HUES48 (cell line): Measurements from ENCODE around the gene CFAP410.

Experiments used
- H3K27ac ChIP-seq: one replicate; pipeline ENCODE4 v1.7.0; 2013; ENCODE audit warnings: low read depth, low read length, inconsistent platforms
- H3K27me3 ChIP-seq: 2 replicates; pipeline ENCODE4 v1.6.1; 2013; ENCODE audit warnings: mild to moderate bottlenecking, low read length; ENCODE audit not compliant: control insufficient read depth, insufficient read depth
- H3K36me3 ChIP-seq: 2 replicates; pipeline ENCODE4 v1.6.1; 2013; ENCODE audit warnings: low read length; ENCODE audit not compliant: control insufficient read depth, insufficient read depth
- H3K4me1 ChIP-seq: 2 replicates; pipeline ENCODE4 v1.6.1; 2013; ENCODE audit warnings: mild to moderate bottlenecking, low read length; ENCODE audit not compliant: control insufficient read depth, insufficient read depth
- H3K4me3 ChIP-seq: 2 replicates; pipeline ENCODE4 v1.5.1; 2013; ENCODE audit warnings: mild to moderate bottlenecking, low read depth, low read length
- H3K9ac ChIP-seq: 2 replicates; pipeline ENCODE4 v1.6.1; 2013; ENCODE audit warnings: mild to moderate bottlenecking, low read depth, low read length, moderate library complexity
- H3K9me3 ChIP-seq: 2 replicates; pipeline ENCODE4 v1.6.1; 2013; ENCODE audit warnings: low read length; ENCODE audit not compliant: control insufficient read depth, insufficient read depth

CFAP410 gene

GRCh38 chr21:44377201-44377921, 38.2 kb upstream of the CFAP410 start:
- Histone ChIP-seq H3K4me1 (no peaks in the 10 kb centered on the region), H3K9me3 (peaks cover 6% of the 10 kb centered on the region; the same call in 1 of the 2 replicates), H3K4me3 (no peak overlapping the region), H3K27ac (no peak overlapping the region), H3K9ac (no peak overlapping the region), H3K36me3 (no peaks in the 10 kb centered on the region), H3K27me3 (no peaks in the 10 kb centered on the region)

GRCh38 chr21:44376606-44377005, 37.4 kb upstream of the CFAP410 start:
- Histone ChIP-seq H3K27ac (no peak overlapping the region), H3K9ac (no peak overlapping the region), H3K4me1 (no peaks in the 10 kb centered on the region), H3K36me3 (no peaks in the 10 kb centered on the region), H3K27me3 (no peaks in the 10 kb centered on the region), H3K4me3 (no peak overlapping the region), H3K9me3 (peaks cover 6% of the 10 kb centered on the region; the same call in 1 of the 2 replicates)

GRCh38 chr21:44375761-44376241, 36.6 kb upstream of the CFAP410 start:
- H3K4me1 ChIP-seq: no peaks in the 10 kb centered on the region
- no peak overlapping the region for H3K4me3 ChIP-seq
- H3K9ac ChIP-seq: no peak overlapping the region
- H3K27ac ChIP-seq: no peak overlapping the region
- H3K27me3 ChIP-seq: peaks cover 2% of the 10 kb centered on the region; the same call in 1 of the 2 replicates
- no peaks in the 10 kb centered on the region for H3K36me3 ChIP-seq
- peaks cover 6% of the 10 kb centered on the region; the same call in 1 of the 2 replicates for H3K9me3 ChIP-seq

- H3K27me3 ChIP-seq: peaks cover 8% of the 10 kb centered on the region
- H3K36me3 ChIP-seq: no peaks in the 10 kb centered on the region
Observed at GRCh38 chr21:44375281-44375651, 36.1 kb upstream of the CFAP410 start.

GRCh38 chr21:44374601-44375280, 35.6 kb upstream of the CFAP410 start:
- no peak overlapping the region for H3K4me3 ChIP-seq
- no peaks in the 10 kb centered on the region for H3K36me3 ChIP-seq
- peaks cover 3% of the 10 kb centered on the region; the same call in 1 of the 2 replicates for H3K4me1 ChIP-seq
- no peak overlapping the region for H3K27ac ChIP-seq
- H3K9me3 ChIP-seq: peaks cover 6% of the 10 kb centered on the region; the same call in 1 of the 2 replicates
- H3K9ac ChIP-seq: no peak overlapping the region
- peaks cover 10% of the 10 kb centered on the region for H3K27me3 ChIP-seq

More at GRCh38 chr21:44375281-44375651, 36.1 kb upstream of the CFAP410 start:
- H3K4me3 ChIP-seq: no peak overlapping the region
- no peak overlapping the region for H3K27ac ChIP-seq
- peaks cover 6% of the 10 kb centered on the region; the same call in 1 of the 2 replicates for H3K9me3 ChIP-seq
- peaks cover 1% of the 10 kb centered on the region; the same call in 1 of the 2 replicates for H3K4me1 ChIP-seq
- H3K9ac ChIP-seq: no peak overlapping the region

- Histone ChIP-seq H3K4me1 (peaks cover 3% of the 10 kb centered on the region; the same call in 1 of the 2 replicates), H3K27ac (no peak overlapping the region), H3K9ac (no peak overlapping the region), H3K27me3 (peaks cover 10% of the 10 kb centered on the region), H3K4me3 (no peak overlapping the region), H3K9me3 (peaks cover 6% of the 10 kb centered on the region; the same call in 1 of the 2 replicates), H3K36me3 (no peaks in the 10 kb centered on the region)
Observed at GRCh38 chr21:44372616-44373015, 33.4 kb upstream of the CFAP410 start.

GRCh38 chr21:44371596-44371995, 32.4 kb upstream of the CFAP410 start:
- Histone ChIP-seq H3K4me1 (peaks cover 3% of the 10 kb centered on the region; the same call in 1 of the 2 replicates), H3K9ac (no peak overlapping the region), H3K27me3 (peaks cover 10% of the 10 kb centered on the region), H3K36me3 (no peaks in the 10 kb centered on the region), H3K4me3 (no peak overlapping the region), H3K9me3 (peaks cover 6% of the 10 kb centered on the region; the same call in 1 of the 2 replicates), H3K27ac (no peak overlapping the region)

- Histone ChIP-seq H3K27me3 (peaks cover 10% of the 10 kb centered on the region), H3K36me3 (no peaks in the 10 kb centered on the region), H3K4me3 (no peak overlapping the region), H3K4me1 (peaks cover 3% of the 10 kb centered on the region; the same call in 1 of the 2 replicates), H3K9me3 (peaks cover 6% of the 10 kb centered on the region; the same call in 1 of the 2 replicates), H3K9ac (no peak overlapping the region), H3K27ac (no peak overlapping the region)
Observed at GRCh38 chr21:44370786-44371410, 31.7 kb upstream of the CFAP410 start.

GRCh38 chr21:44370027-44370735, 31.0 kb upstream of the CFAP410 start:
- peaks cover 10% of the 10 kb centered on the region for H3K27me3 ChIP-seq
- peaks cover 6% of the 10 kb centered on the region; the same call in 1 of the 2 replicates for H3K9me3 ChIP-seq
- H3K27ac ChIP-seq: no peak overlapping the region
- H3K36me3 ChIP-seq: no peaks in the 10 kb centered on the region
- H3K9ac ChIP-seq: no peak overlapping the region
- H3K4me1 ChIP-seq: peaks cover 3% of the 10 kb centered on the region; the same call in 1 of the 2 replicates
- peak overlapping the region; percentile 22; the same call in 1 of the 2 replicates for H3K4me3 ChIP-seq

GRCh38 chr21:44368711-44369446, 29.7 kb upstream of the CFAP410 start:
- no peak overlapping the region for H3K9ac ChIP-seq
- no peaks in the 10 kb centered on the region for H3K9me3 ChIP-seq
- no peak overlapping the region for H3K27ac ChIP-seq
- peaks cover 10% of the 10 kb centered on the region for H3K27me3 ChIP-seq
- peaks cover 3% of the 10 kb centered on the region; the same call in 1 of the 2 replicates for H3K4me1 ChIP-seq
- H3K4me3 ChIP-seq: 0 out of 2 replicates have a peak overlapping the region, but pooled peaks have one; percentile 44
- H3K36me3 ChIP-seq: no peaks in the 10 kb centered on the region
